IMR-90 (cell line): ENCODE measurements around the gene ELMO1.

Experiments
- CTCF ChIP-seq: conservative IDR thresholded peaks from 2 replicates; pipeline ENCODE4 v1.5.1; 2012; ENCODE audit warnings: mild to moderate bottlenecking, low read depth, low read length, improper control_type of control experiment
- POLR2A ChIP-seq: IDR thresholded peaks from 2 replicates; pipeline ENCODE4 v1.6.1; 2012; ENCODE audit warnings: mild to moderate bottlenecking, low read depth, low read length

- TF ChIP-seq CTCF (no peak), POLR2A (no peak)
Measured at GRCh38 chr7:37440738-37441385, 7.8 kb downstream of the ELMO1 start.
